ENCODE data around the gene ZNF25. TPM values are rescaled to one million over a fixed set of nuclear protein-coding genes. Genes with fewer than 3 reads are reported as not detected.

The ZNF25 gene
- total RNA-seq, 4 donors from 2014 or later = 11.8 to 31.3 (median 27.3) TPM

DNA sequence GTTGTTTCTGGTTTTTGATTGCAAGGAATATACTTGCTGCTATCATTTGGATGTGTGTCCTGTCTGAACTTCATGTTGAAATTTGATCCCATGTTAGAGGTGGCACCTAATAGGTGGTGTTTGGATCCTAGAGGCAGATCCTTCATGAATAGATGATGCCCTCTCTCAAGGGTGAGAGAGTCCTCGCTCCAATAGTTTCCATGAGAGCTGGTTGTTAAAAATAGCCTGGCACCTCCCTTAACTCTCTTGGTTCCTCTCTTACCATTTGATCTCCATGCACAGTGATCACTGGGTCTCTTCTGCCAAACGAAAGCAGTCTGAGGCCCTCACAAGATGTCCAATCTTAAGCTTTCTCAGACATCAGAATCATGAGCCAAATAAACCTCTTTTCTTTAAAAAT lies 70.1 kb downstream of the ZNF25 start:
- Histone ChIP-seq H3K27ac (no peak overlapping the region), H3K36me3 (no peaks in the 10 kb centered on the region), H3K4me1 (no peaks in the 10 kb centered on the region), H3K9me3 (no peaks in the 10 kb centered on the region), H3K27me3 (no peaks in the 10 kb centered on the region), H3K4me3 (no peak overlapping the region)
- no peak for DNase-seq
- intact Hi-C loops (cut with DNase I; ENCODE audit: low total_unique reads) = no loop called here
- TF ChIP-seq, protein P1, sequence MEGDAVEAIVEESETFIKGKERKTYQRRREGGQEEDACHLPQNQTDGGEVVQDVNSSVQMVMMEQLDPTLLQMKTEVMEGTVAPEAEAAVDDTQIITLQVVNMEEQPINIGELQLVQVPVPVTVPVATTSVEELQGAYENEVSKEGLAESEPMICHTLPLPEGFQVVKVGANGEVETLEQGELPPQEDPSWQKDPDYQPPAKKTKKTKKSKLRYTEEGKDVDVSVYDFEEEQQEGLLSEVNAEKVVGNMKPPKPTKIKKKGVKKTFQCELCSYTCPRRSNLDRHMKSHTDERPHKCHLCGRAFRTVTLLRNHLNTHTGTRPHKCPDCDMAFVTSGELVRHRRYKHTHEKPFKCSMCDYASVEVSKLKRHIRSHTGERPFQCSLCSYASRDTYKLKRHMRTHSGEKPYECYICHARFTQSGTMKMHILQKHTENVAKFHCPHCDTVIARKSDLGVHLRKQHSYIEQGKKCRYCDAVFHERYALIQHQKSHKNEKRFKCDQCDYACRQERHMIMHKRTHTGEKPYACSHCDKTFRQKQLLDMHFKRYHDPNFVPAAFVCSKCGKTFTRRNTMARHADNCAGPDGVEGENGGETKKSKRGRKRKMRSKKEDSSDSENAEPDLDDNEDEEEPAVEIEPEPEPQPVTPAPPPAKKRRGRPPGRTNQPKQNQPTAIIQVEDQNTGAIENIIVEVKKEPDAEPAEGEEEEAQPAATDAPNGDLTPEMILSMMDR (IDR thresholded peaks at IDR 0.05) = no peak
- TF ChIP-seq POLR2A (IDR thresholded peaks at IDR 0.05) = no peak

Small RNAs within 50 kb of the gene (small RNA-seq; reads per million reads assigned to genes)
- not detected for gene RF00019

Other genes with a start within 250 kb of the ZNF25 start
- gene ZNF248, start 119.0 kb downstream of the ZNF25 start, total RNA-seq = 10 to 100 TPM in 3 of 4 donors, 1 to 10 TPM in 1; 7.2 to 51.2 (median 26.9) TPM
- 10 to 100 TPM; 21.8 to 77.8 (median 33.9) TPM for gene ZNF33A, start 34.0 kb upstream of the ZNF25 start, total RNA-seq
- gene ZNF37A, start 117.7 kb upstream of the ZNF25 start, total RNA-seq = 10 to 100 TPM; 11.8 to 37.0 (median 24.1) TPM

Measured in uterus (tissue), 4 donors.